Measurements from ENCODE around the gene ZSWIM4. TPM values are rescaled to one million over a fixed set of nuclear protein-coding genes. Genes with fewer than 3 reads are reported as not detected.
A peak's percentile ranks its signal among the peaks of the same experiment; 100 is the strongest.

Gene ZSWIM4
- polyA plus RNA-seq, 1 donor (not counting 4 experiments of a cell fraction or from before 2014, with no cell fraction given) = 0.71 TPM

DNA sequence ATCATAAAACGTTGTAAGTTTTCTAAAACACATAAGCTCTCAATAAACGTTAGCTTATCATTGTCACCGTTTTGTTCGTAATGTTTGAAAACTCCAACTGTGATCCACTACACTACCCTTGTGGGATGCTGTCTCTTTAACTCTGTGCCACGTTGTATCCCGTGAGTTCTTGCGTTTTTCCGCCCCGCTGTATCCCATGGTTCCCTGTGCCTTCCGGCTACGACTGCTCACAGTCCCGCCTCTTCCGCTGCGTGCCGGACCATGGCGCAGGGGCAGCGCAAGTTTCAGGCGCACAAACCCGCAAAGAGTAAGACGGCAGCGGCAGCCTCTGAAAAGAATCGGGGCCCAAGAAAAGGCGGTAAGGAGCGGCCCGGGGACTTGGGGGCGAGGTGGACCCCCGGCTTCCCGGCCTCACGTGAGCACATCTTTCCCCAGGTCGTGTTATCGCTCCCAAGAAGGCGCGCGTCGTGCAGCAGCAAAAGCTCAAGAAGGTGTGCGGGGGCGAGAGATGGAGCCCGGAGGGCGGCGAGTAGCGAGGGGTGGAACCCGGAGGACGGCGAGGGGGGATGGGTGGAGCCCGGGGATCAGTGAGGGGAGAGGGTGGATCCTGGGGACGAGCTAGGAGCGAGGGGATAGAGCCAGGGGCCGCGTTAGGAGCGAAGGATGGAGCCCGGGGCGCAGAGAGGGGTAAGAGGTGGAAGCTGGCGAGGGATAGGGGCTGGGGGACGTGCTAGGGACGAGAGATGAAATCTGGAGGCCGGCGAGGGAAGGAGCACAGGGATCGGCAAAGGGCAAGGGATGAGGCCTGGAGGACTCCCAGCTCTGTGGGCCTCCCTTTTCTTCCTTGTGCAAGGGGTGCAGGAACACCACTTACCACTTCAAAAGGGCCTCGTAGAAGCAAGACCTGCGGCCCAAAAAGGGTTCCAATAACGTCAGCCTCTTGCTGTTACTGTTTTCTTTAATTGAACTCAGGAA lies 20.7 kb upstream of the ZSWIM4 start, which contains the start of gene C19orf53:
Gene C19orf53, plus strand, starts transcription at position 240 of the 975 bp plus-strand sequence. Its CDS starts 22 bp downstream, at position 262.
- Histone ChIP-seq H4K20me1 (ENCODE audit: control insufficient read depth, extremely low read depth, insufficient read depth, low read length) (no peaks in the 10 kb centered on the region), H3K4me1 (ENCODE audit: control insufficient read depth, extremely low read depth, insufficient read depth, low read length) (peaks cover 9% of the 10 kb centered on the region), H3K79me2 (ENCODE audit: control insufficient read depth, insufficient read depth, low read length) (peaks cover 27% of the 10 kb centered on the region), H3K4me2 (ENCODE audit: control insufficient read depth, extremely low read depth, insufficient read depth, low read depth, low read length) (peak within 1 kb of the TSS; percentile 98), H3K9ac (ENCODE audit: control insufficient read depth, extremely low read depth, insufficient read depth, low read length) (peak within 1 kb of the TSS; percentile 87), H3K4me3 (ENCODE audit: control insufficient read depth in 2 of 3, extremely low read depth in 1 of 3, insufficient read depth in 2 of 3, low read depth in 1 of 3, low read length in 3 of 3) (peak within 1 kb of the TSS; percentile 80 to 94 (median 90)), H3K9me1 (ENCODE audit: control insufficient read depth, extremely low read depth, insufficient read depth, low read length) (no peaks in the 10 kb centered on the region), H3K9me3 (ENCODE audit: control insufficient read depth, low read depth, low read length) (no peaks in the 10 kb centered on the region), H3K27ac (ENCODE audit: control insufficient read depth, insufficient read depth, low read length) (peak within 1 kb of the TSS; percentile 72), H3K27me3 (ENCODE audit: control insufficient read depth, extremely low read depth, insufficient read depth, low read length) (no peaks in the 10 kb centered on the region), H2AFZ (ENCODE audit: control insufficient read depth, low read length) (peak within 1 kb of the TSS; percentile 73), H3K36me3 (ENCODE audit: control insufficient read depth in 2 of 2, extremely low read depth in 1 of 2, insufficient read depth in 2 of 2, low read length in 2 of 2) (peaks cover 25 to 26% of the 10 kb centered on the region in 2 experiments)
- peak; percentile 87 for FAIRE-seq
- dilution Hi-C loops (cut with MboI; ENCODE audit: extremely low pct_ligation_motif_present, low sequenced_read_pairs) = no loop called here
- no peak for TF ChIP-seq EZH2 (IDR thresholded peaks at IDR 0.05; ENCODE audit: low read length)
- TF ChIP-seq, protein P1, sequence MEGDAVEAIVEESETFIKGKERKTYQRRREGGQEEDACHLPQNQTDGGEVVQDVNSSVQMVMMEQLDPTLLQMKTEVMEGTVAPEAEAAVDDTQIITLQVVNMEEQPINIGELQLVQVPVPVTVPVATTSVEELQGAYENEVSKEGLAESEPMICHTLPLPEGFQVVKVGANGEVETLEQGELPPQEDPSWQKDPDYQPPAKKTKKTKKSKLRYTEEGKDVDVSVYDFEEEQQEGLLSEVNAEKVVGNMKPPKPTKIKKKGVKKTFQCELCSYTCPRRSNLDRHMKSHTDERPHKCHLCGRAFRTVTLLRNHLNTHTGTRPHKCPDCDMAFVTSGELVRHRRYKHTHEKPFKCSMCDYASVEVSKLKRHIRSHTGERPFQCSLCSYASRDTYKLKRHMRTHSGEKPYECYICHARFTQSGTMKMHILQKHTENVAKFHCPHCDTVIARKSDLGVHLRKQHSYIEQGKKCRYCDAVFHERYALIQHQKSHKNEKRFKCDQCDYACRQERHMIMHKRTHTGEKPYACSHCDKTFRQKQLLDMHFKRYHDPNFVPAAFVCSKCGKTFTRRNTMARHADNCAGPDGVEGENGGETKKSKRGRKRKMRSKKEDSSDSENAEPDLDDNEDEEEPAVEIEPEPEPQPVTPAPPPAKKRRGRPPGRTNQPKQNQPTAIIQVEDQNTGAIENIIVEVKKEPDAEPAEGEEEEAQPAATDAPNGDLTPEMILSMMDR (optimal IDR thresholded peaks at IDR 0.05 in 1 of 3, IDR thresholded peaks at IDR 0.05 in 1 of 3, conservative IDR thresholded peaks at IDR 0.05 in 1 of 3; ENCODE audit: extremely low read depth in 1 of 3, insufficient read depth in 2 of 3, low read length in 3 of 3) = no peak
- peak; percentile 70 for DNase-seq (ENCODE audit: low read depth, low spot score)

DNA sequence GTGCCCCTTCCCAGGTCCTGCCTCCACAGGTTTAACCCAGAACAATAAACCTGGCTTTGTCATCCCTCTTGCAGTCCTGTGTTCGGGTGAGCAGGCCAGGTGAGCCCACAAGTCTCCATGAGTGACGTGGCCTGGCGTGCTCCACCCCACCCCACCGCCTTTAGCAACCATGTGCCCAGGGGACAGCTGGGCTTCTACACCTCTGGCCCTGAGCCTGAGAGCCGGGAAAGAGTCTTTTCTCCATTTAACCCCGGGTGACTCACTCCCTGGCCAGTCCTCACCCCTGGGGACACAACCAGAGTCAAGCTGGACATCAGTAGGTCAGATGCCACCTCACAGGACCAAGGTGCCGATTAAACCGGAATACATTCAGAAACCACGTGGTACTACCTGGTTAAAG lies 16.8 kb upstream of the ZSWIM4 start:
- H3K4me1 ChIP-seq (ENCODE audit: control insufficient read depth, extremely low read depth, insufficient read depth, low read length) = peaks cover 17% of the 10 kb centered on the region
- peaks cover 27% of the 10 kb centered on the region for H3K79me2 ChIP-seq (ENCODE audit: control insufficient read depth, insufficient read depth, low read length)
- dilution Hi-C loops (cut with MboI; ENCODE audit: extremely low pct_ligation_motif_present, low sequenced_read_pairs) = no loop called here
- no peak overlapping the region for H2AFZ ChIP-seq (ENCODE audit: control insufficient read depth, low read length)
- FAIRE-seq (no peak), DNase-seq (ENCODE audit: low read depth, low spot score) (no peak)
- H4K20me1 ChIP-seq (ENCODE audit: control insufficient read depth, extremely low read depth, insufficient read depth, low read length) = no peaks in the 10 kb centered on the region
- H3K27ac ChIP-seq (ENCODE audit: control insufficient read depth, insufficient read depth, low read length) = no peak overlapping the region
- H3K9ac ChIP-seq (ENCODE audit: control insufficient read depth, extremely low read depth, insufficient read depth, low read length) = no peak overlapping the region
- H3K4me3 ChIP-seq (ENCODE audit: control insufficient read depth in 2 of 3, extremely low read depth in 1 of 3, insufficient read depth in 2 of 3, low read depth in 1 of 3, low read length in 3 of 3) = no peak overlapping the region
- H3K9me3 ChIP-seq (ENCODE audit: control insufficient read depth, low read depth, low read length) = no peaks in the 10 kb centered on the region
- TF ChIP-seq EZH2 (IDR thresholded peaks at IDR 0.05; ENCODE audit: low read length) = no peak
- TF ChIP-seq, protein P1 (optimal IDR thresholded peaks at IDR 0.05 in 1 of 3, IDR thresholded peaks at IDR 0.05 in 1 of 3, conservative IDR thresholded peaks at IDR 0.05 in 1 of 3; ENCODE audit: extremely low read depth in 1 of 3, insufficient read depth in 2 of 3, low read length in 3 of 3) = no peak
- no peak overlapping the region for H3K4me2 ChIP-seq (ENCODE audit: control insufficient read depth, extremely low read depth, insufficient read depth, low read depth, low read length)
- H3K27me3 ChIP-seq (ENCODE audit: control insufficient read depth, extremely low read depth, insufficient read depth, low read length) = no peaks in the 10 kb centered on the region
- no peaks in the 10 kb centered on the region for H3K9me1 ChIP-seq (ENCODE audit: control insufficient read depth, extremely low read depth, insufficient read depth, low read length)
- H3K36me3 ChIP-seq (ENCODE audit: control insufficient read depth in 2 of 2, extremely low read depth in 1 of 2, insufficient read depth in 2 of 2, low read length in 2 of 2) = peaks cover 23 to 25% of the 10 kb centered on the region in 2 experiments

Measured in keratinocyte (primary cell).